ENCODE measurements around the gene PCK2. TPM values are rescaled to one million over a fixed set of nuclear protein-coding genes. Genes with fewer than 3 reads are reported as not detected.

The PCK2 gene
- total and polyA plus RNA-seq, 2 of the 13 experiments (the other 11 are each of a cell fraction or from before 2014, with no cell fraction given): 129 to 272 TPM

- no peak for TF ChIP-seq HDAC6 (IDR thresholded peaks at IDR 0.05; ENCODE audit: low read depth, low read length)
- no peak for TF ChIP-seq SATB2 (CRISPR knock-in tag; IDR thresholded peaks at IDR 0.05)
- peak; percentile 95 for TF ChIP-seq ZNF687 (CRISPR knock-in tag; IDR thresholded peaks at IDR 0.05)
- TF ChIP-seq ZNF253 (CRISPR knock-in tag; IDR thresholded peaks at IDR 0.05; ENCODE audit: borderline replicate concordance): 0 out of 2 replicates have a peak, but pooled peaks have one; percentile 49
- TF ChIP-seq ZBTB49 (CRISPR knock-in tag; IDR thresholded peaks at IDR 0.05; ENCODE audit: borderline replicate concordance): peak; percentile 57; the same call in 1 of the 2 replicates
- peak; percentile 69; the same call in 1 of the 2 replicates for TF ChIP-seq ZNF598 (CRISPR knock-in tag; IDR thresholded peaks at IDR 0.05; ENCODE audit: borderline replicate concordance)
- TF ChIP-seq ZNF354B (CRISPR knock-in tag; IDR thresholded peaks at IDR 0.05): no peak; the same call in 1 of the 2 replicates
- no peak for TF ChIP-seq ZNF646 (CRISPR knock-in tag; IDR thresholded peaks at IDR 0.05)
- TF ChIP-seq MXD4 (CRISPR knock-in tag; IDR thresholded peaks at IDR 0.05): peak; percentile 98
- TF ChIP-seq DZIP1 (CRISPR knock-in tag; IDR thresholded peaks at IDR 0.05): no peak
Observed at GRCh38 chr14:24135834-24136683, 41.9 kb downstream of the PCK2 start, which contains the start of gene PSME1 (continued).
